Stimulated activated CD4-positive, alpha-beta T cell treated with anti-CD3 and anti-CD28 coated beads, Interleukin-15, amount 100 ng/mL, for 1 hour (primary cell): ENCODE data around the gene PLXNA1.

Experiments
- DNase-seq, 2 donors: peaks; one replicate each; pipeline ENCODE4 v3.0.0-alpha.2; 2020; ENCODE audit warnings: low read depth in 1 of 2, low spot score in 1 of 2

Gene PLXNA1

GRCh38 chr3:126952983-126953660 is 29.8 kb upstream of the PLXNA1 start:
- DNase-seq: no peak

- DNase-seq: no peak
These were observed 28.6 kb upstream of the PLXNA1 start for GRCh38 chr3:126954141-126954842.

GRCh38 chr3:126955004-126955790 is 27.7 kb upstream of the PLXNA1 start:
- no peak for DNase-seq

- DNase-seq: no peak
These were observed 26.6 kb upstream of the PLXNA1 start for GRCh38 chr3:126956361-126956760.

GRCh38 chr3:126956866-126957650 is 25.9 kb upstream of the PLXNA1 start:
- no peak for DNase-seq

- DNase-seq: no peak
These were observed 24.9 kb upstream of the PLXNA1 start for GRCh38 chr3:126957776-126958637.

GRCh38 chr3:126958638-126959085 is 24.3 kb upstream of the PLXNA1 start:
- DNase-seq: no peak

GRCh38 chr3:126959136-126959920 is 23.6 kb upstream of the PLXNA1 start:
- DNase-seq: no peak

GRCh38 chr3:126959921-126960603 is 22.9 kb upstream of the PLXNA1 start:
- DNase-seq: no peak

- DNase-seq: no peak
These were observed 22.3 kb upstream of the PLXNA1 start for GRCh38 chr3:126960604-126960995.

GRCh38 chr3:126961191-126961790 is 21.6 kb upstream of the PLXNA1 start:
- no peak for DNase-seq

- no peak for DNase-seq
These were observed 21.0 kb upstream of the PLXNA1 start for GRCh38 chr3:126961791-126962461.

- no peak for DNase-seq
These were observed 20.2 kb upstream of the PLXNA1 start for GRCh38 chr3:126962756-126963155.

GRCh38 chr3:126963261-126964190 is 19.4 kb upstream of the PLXNA1 start:
- no peak for DNase-seq

GRCh38 chr3:126964261-126964660 is 18.7 kb upstream of the PLXNA1 start:
- DNase-seq: no peak

GRCh38 chr3:126964950-126965349 is 18.0 kb upstream of the PLXNA1 start:
- no peak for DNase-seq
